ENCODE data around the gene HDGFL1. TPM values are rescaled to one million over a fixed set of nuclear protein-coding genes. Genes with fewer than 3 reads are reported as not detected.

The HDGFL1 gene
- total RNA-seq, 1 donor from 2014 or later: not detected

GRCh38 chr6:22601984-22602383 lies 32.6 kb downstream of the HDGFL1 start:
- H3K27me3 Mint-ChIP-seq (ENCODE audit: insufficient read depth): no peaks in the 10 kb centered on the region
- no peak overlapping the region for H3K27ac Mint-ChIP-seq
- H3K36me3 Mint-ChIP-seq (ENCODE audit: low read depth): no peaks in the 10 kb centered on the region
- H3K9me3 Mint-ChIP-seq: peaks cover 4% of the 10 kb centered on the region
- no peak for DNase-seq (ENCODE audit: low spot score)
- no peak overlapping the region for H3K4me3 Mint-ChIP-seq
- intact Hi-C loops (cut with micrococcal nuclease): no loop called here
- no peaks in the 10 kb centered on the region for H3K4me1 Mint-ChIP-seq (ENCODE audit: low read depth)

DNA sequence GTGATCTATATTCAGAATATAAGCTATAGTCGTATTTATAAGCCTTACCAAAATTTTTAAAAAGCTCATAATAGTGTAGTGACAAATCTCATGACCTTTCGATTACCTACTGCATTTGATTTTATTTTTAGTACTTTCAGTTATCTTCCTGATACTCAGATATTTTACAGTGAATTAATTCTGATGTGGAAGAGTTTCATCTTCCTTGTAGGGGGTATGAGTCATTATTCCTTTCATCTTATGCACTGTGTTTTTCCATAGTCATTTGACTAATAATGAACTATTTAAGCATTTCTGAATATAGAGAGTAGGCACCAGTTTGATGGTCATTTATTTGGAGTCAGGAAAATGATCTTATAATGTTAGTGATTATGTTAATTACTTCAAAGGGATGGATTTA lies 36.4 kb downstream of the HDGFL1 start:
- H3K27me3 Mint-ChIP-seq (ENCODE audit: insufficient read depth): no peaks in the 10 kb centered on the region

DNA sequence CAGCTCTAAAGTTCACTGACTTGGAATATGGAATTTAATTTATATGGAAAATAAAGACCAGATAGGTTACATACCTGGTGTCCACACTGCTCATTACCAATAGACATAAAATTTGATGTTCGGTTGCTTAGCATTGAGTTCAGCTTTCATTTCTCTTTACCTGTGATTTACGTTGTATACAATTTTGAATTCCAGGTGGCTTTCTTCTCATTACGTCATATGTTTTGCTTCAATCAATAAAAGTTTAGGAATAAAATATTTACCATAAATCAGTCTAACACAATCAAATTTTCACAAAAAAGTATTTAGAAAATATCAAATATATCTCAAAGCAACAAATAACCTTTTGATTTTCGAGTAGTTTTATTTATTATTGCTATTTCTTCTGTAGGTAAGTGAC lies 40.8 kb downstream of the HDGFL1 start:
- Mint-ChIP-seq H3K9me3 (no peaks in the 10 kb centered on the region), H3K36me3 (ENCODE audit: low read depth) (no peaks in the 10 kb centered on the region), H3K4me3 (no peak overlapping the region), H3K27me3 (ENCODE audit: insufficient read depth) (no peaks in the 10 kb centered on the region), H3K4me1 (ENCODE audit: low read depth) (no peaks in the 10 kb centered on the region), H3K27ac (no peak overlapping the region)
- DNase-seq (ENCODE audit: low spot score): no peak
- intact Hi-C loops (cut with micrococcal nuclease): no loop called here

More for the DNA sequence above, 36.4 kb downstream of the HDGFL1 start:
- intact Hi-C loops (cut with micrococcal nuclease): no loop called here
- H3K27ac Mint-ChIP-seq: no peak overlapping the region
- no peaks in the 10 kb centered on the region for H3K36me3 Mint-ChIP-seq (ENCODE audit: low read depth)
- no peak overlapping the region for H3K4me3 Mint-ChIP-seq
- no peaks in the 10 kb centered on the region for H3K4me1 Mint-ChIP-seq (ENCODE audit: low read depth)
- DNase-seq (ENCODE audit: low spot score): no peak
- peaks cover 4% of the 10 kb centered on the region for H3K9me3 Mint-ChIP-seq

GRCh38 chr6:22612236-22612635 lies 42.9 kb downstream of the HDGFL1 start:
- no peaks in the 10 kb centered on the region for H3K36me3 Mint-ChIP-seq (ENCODE audit: low read depth)
- H3K27ac Mint-ChIP-seq: no peak overlapping the region
- no peaks in the 10 kb centered on the region for H3K27me3 Mint-ChIP-seq (ENCODE audit: insufficient read depth)
- H3K4me3 Mint-ChIP-seq: no peak overlapping the region
- H3K4me1 Mint-ChIP-seq (ENCODE audit: low read depth): no peaks in the 10 kb centered on the region
- intact Hi-C loops (cut with micrococcal nuclease): no loop called here
- H3K9me3 Mint-ChIP-seq: no peaks in the 10 kb centered on the region
- DNase-seq (ENCODE audit: low spot score): no peak

- intact Hi-C loops (cut with micrococcal nuclease): no loop called here
- no peak overlapping the region for H3K27ac Mint-ChIP-seq
Measured at GRCh38 chr6:22613051-22613450, 43.7 kb downstream of the HDGFL1 start.

DNA sequence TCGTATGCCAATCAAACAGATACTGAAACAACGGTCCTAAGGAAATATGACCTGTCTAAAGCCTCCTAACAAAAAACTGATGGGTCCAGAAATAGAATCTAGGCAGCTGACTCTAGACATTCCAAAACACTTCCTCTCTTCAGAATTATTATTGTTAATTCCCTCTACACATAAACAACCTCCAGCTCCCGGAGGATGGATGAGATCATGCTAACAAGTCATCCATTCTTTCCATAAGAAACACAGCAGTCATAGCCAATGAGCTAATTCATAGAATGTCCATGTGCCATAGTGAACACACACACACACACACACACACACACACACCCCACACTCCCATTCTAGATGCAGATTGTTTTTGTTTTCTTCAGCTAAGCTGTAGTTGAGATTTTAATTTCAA lies 44.3 kb downstream of the HDGFL1 start:
- DNase-seq (ENCODE audit: low spot score): no peak
- Mint-ChIP-seq H3K27me3 (ENCODE audit: insufficient read depth) (no peaks in the 10 kb centered on the region), H3K36me3 (ENCODE audit: low read depth) (no peaks in the 10 kb centered on the region), H3K9me3 (no peaks in the 10 kb centered on the region), H3K27ac (no peak overlapping the region), H3K4me3 (no peak overlapping the region), H3K4me1 (ENCODE audit: low read depth) (no peaks in the 10 kb centered on the region)
- intact Hi-C loops (cut with micrococcal nuclease): no loop called here

More at GRCh38 chr6:22613051-22613450, 43.7 kb downstream of the HDGFL1 start:
- no peaks in the 10 kb centered on the region for H3K4me1 Mint-ChIP-seq (ENCODE audit: low read depth)
- H3K36me3 Mint-ChIP-seq (ENCODE audit: low read depth): no peaks in the 10 kb centered on the region
- no peaks in the 10 kb centered on the region for H3K27me3 Mint-ChIP-seq (ENCODE audit: insufficient read depth)
- H3K4me3 Mint-ChIP-seq: no peak overlapping the region
- DNase-seq (ENCODE audit: low spot score): no peak
- H3K9me3 Mint-ChIP-seq: no peaks in the 10 kb centered on the region

GRCh38 chr6:22614547-22614946 lies 45.2 kb downstream of the HDGFL1 start:
- intact Hi-C loops (cut with micrococcal nuclease): no loop called here
- Mint-ChIP-seq H3K36me3 (ENCODE audit: low read depth) (no peaks in the 10 kb centered on the region), H3K9me3 (no peaks in the 10 kb centered on the region), H3K4me1 (ENCODE audit: low read depth) (no peaks in the 10 kb centered on the region), H3K27me3 (ENCODE audit: insufficient read depth) (no peaks in the 10 kb centered on the region), H3K4me3 (no peak overlapping the region), H3K27ac (no peak overlapping the region)
- DNase-seq (ENCODE audit: low spot score): no peak

- Mint-ChIP-seq H3K4me3 (no peak overlapping the region), H3K36me3 (ENCODE audit: low read depth) (no peaks in the 10 kb centered on the region), H3K27ac (no peak overlapping the region), H3K4me1 (ENCODE audit: low read depth) (no peaks in the 10 kb centered on the region), H3K9me3 (no peaks in the 10 kb centered on the region), H3K27me3 (ENCODE audit: insufficient read depth) (no peaks in the 10 kb centered on the region)
- no peak for DNase-seq (ENCODE audit: low spot score)
- intact Hi-C loops (cut with micrococcal nuclease): no loop called here
Measured at GRCh38 chr6:22621028-22621427, 51.7 kb downstream of the HDGFL1 start.

Measured in activated T-helper 1 cell treated with anti-CD3 and anti-CD28 coated beads, Interleukin-12 subunit alpha, Interleukin-12 subunit beta, Interleukin-2, Interleukin-4 antibody, amounts not matched to agents 30 ng/mL and 10 ng/mL and 1 ng/mL, durations not matched to agents 14 hours and 24 hours and 36 hours (primary cell).